Mucosa of rectum (tissue), 2 donors: ENCODE measurements around the gene VPS36.

Experiments
- H3K27ac ChIP-seq, 2 donors: one replicate each; pipeline ENCODE4 v1.7.0; 2013; ENCODE audit warnings: inconsistent platforms in 2 of 2, low read depth in 2 of 2, low read length in 2 of 2
- H3K27me3 ChIP-seq, 2 donors: one replicate each; pipeline ENCODE4 v1.7.0; 2013; ENCODE audit warnings: low read length in 2 of 2; ENCODE audit not compliant: control insufficient read depth in 2 of 2, insufficient read depth in 2 of 2
- H3K36me3 ChIP-seq, 2 donors: one replicate each; pipeline ENCODE4 v1.7.0; 2013; ENCODE audit warnings: low read length in 2 of 2; ENCODE audit not compliant: control insufficient read depth in 2 of 2, insufficient read depth in 2 of 2
- H3K4me1 ChIP-seq, 2 donors: one replicate each; pipeline ENCODE4 v1.7.0; 2013; ENCODE audit warnings: low read length in 2 of 2, mild to moderate bottlenecking in 1 of 2; ENCODE audit not compliant: control insufficient read depth in 2 of 2, insufficient read depth in 2 of 2
- H3K4me3 ChIP-seq, 2 donors: one replicate each; pipeline ENCODE4 v1.7.0; 2013; ENCODE audit warnings: low read length in 2 of 2
- H3K9ac ChIP-seq, 2 donors: one replicate each; pipeline ENCODE4 v1.7.0; 2013; ENCODE audit warnings: low read length in 2 of 2, low read depth in 1 of 2, mild to moderate bottlenecking in 1 of 2
- H3K9me3 ChIP-seq, 2 donors: one replicate each; pipeline ENCODE4 v1.7.0; 2013; ENCODE audit warnings: low read length in 2 of 2; ENCODE audit not compliant: control insufficient read depth in 2 of 2
- donor health status: healthy.
- donor health status: Normal muscosa, but diverticular disease.

VPS36 gene

GRCh38 chr13:52459668-52460067 lies 9.2 kb upstream of the VPS36 start:
- no peaks in the 10 kb centered on the region for H3K9me3 ChIP-seq
- peaks cover 8 to 15% of the 10 kb centered on the region in 2 donors for H3K36me3 ChIP-seq
- H3K27ac ChIP-seq, result no peak overlapping the region

GRCh38 chr13:52455677-52456041 lies 5.2 kb upstream of the VPS36 start:
- H3K27ac ChIP-seq, result peak overlapping the region; percentile 85 to 97
- H3K4me3 ChIP-seq, result peak overlapping the region; percentile 84 to 95
- H3K27me3 ChIP-seq, result no peaks in the 10 kb centered on the region
- peaks cover 0 to 3% of the 10 kb centered on the region in 2 donors for H3K36me3 ChIP-seq
- peak overlapping the region; percentile 74 to 83 for H3K9ac ChIP-seq
- H3K4me1 ChIP-seq, result peaks cover 17 to 19% of the 10 kb centered on the region in 2 donors
- H3K9me3 ChIP-seq, result no peaks in the 10 kb centered on the region

More at GRCh38 chr13:52459668-52460067, 9.2 kb upstream of the VPS36 start:
- Histone ChIP-seq H3K4me3 (no peak overlapping the region), H3K4me1 (peaks cover 8 to 13% of the 10 kb centered on the region in 2 donors), H3K27me3 (no peaks in the 10 kb centered on the region), H3K9ac (no peak overlapping the region)

- peak within 1 kb of the TSS; percentile 74 to 92 for H3K9ac ChIP-seq
- H3K4me1 ChIP-seq, result peaks cover 17 to 19% of the 10 kb centered on the region in 2 donors
- peak within 1 kb of the TSS; percentile 84 to 95 for H3K4me3 ChIP-seq
- peak within 1 kb of the TSS; percentile 85 to 97 for H3K27ac ChIP-seq
- H3K9me3 ChIP-seq, result no peaks in the 10 kb centered on the region
- H3K36me3 ChIP-seq, result peaks cover 0 to 3% of the 10 kb centered on the region in 2 donors
- no peaks in the 10 kb centered on the region for H3K27me3 ChIP-seq
These were observed 4.6 kb upstream of the VPS36 start, which contains the start of gene CKAP2 for GRCh38 chr13:52454820-52455676. Gene CKAP2, plus strand, starts transcription at chr13:52455478. Its CDS starts 79 bp downstream, at chr13:52455557.

GRCh38 chr13:52454459-52454819 lies 4.0 kb upstream of the VPS36 start:
- H3K9me3 ChIP-seq, result no peaks in the 10 kb centered on the region
- H3K27me3 ChIP-seq, result no peaks in the 10 kb centered on the region
- peaks cover 17 to 19% of the 10 kb centered on the region in 2 donors for H3K4me1 ChIP-seq
- H3K4me3 ChIP-seq, result peak overlapping the region; percentile 84 to 95
- H3K27ac ChIP-seq, result peak overlapping the region; percentile 85 to 97
- peak overlapping the region; percentile 74 to 92 for H3K9ac ChIP-seq
- peaks cover 0 to under 1% of the 10 kb centered on the region in 2 donors for H3K36me3 ChIP-seq

- Histone ChIP-seq H3K9ac (no peak overlapping the region), H3K4me1 (peaks cover 28 to 29% of the 10 kb centered on the region in 2 donors), H3K27ac (no peak overlapping the region), H3K27me3 (no peaks in the 10 kb centered on the region), H3K4me3 (no peak overlapping the region), H3K36me3 (no peaks in the 10 kb centered on the region), H3K9me3 (no peaks in the 10 kb centered on the region)
These were observed 2.0 kb upstream of the VPS36 start for GRCh38 chr13:52452470-52452869.

GRCh38 chr13:52451135-52451804 lies 836 bp upstream of the VPS36 start:
- no peaks in the 10 kb centered on the region for H3K36me3 ChIP-seq
- H3K9me3 ChIP-seq, result no peaks in the 10 kb centered on the region
- no peaks in the 10 kb centered on the region for H3K27me3 ChIP-seq
- peak overlapping the region in 1 of 2 donors; percentile 98 for H3K27ac ChIP-seq
- peak overlapping the region in 1 of 2 donors; percentile 23 for H3K4me3 ChIP-seq
- H3K4me1 ChIP-seq, result peaks cover 23 to 28% of the 10 kb centered on the region in 2 donors
- no peak overlapping the region for H3K9ac ChIP-seq

- H3K9ac ChIP-seq, result peak overlapping the region in 1 of 2 donors; percentile 94
- no peaks in the 10 kb centered on the region for H3K27me3 ChIP-seq
- H3K4me1 ChIP-seq, result peaks cover 17 to 24% of the 10 kb centered on the region in 2 donors
- peak overlapping the region; percentile 22 to 23 for H3K4me3 ChIP-seq
- peak overlapping the region in 1 of 2 donors; percentile 98 for H3K27ac ChIP-seq
- no peaks in the 10 kb centered on the region for H3K36me3 ChIP-seq
- H3K9me3 ChIP-seq, result no peaks in the 10 kb centered on the region
These were observed 321 bp upstream of the VPS36 start for GRCh38 chr13:52450793-52451116.

- H3K4me1 ChIP-seq, result peaks cover 14 to 18% of the 10 kb centered on the region in 2 donors
- peak overlapping the region; percentile 94 to 98 for H3K27ac ChIP-seq
These were observed 963 bp downstream of the VPS36 start for GRCh38 chr13:52449331-52450011.

GRCh38 chr13:52447815-52448552 lies 2.5 kb downstream of the VPS36 start:
- H3K9ac ChIP-seq, result no peak overlapping the region
- no peak overlapping the region for H3K4me3 ChIP-seq
- H3K27ac ChIP-seq, result no peak overlapping the region
- peaks cover 0 to 2% of the 10 kb centered on the region in 2 donors for H3K36me3 ChIP-seq
- H3K27me3 ChIP-seq, result no peaks in the 10 kb centered on the region
- peaks cover 13% of the 10 kb centered on the region in 2 donors for H3K4me1 ChIP-seq
- no peaks in the 10 kb centered on the region for H3K9me3 ChIP-seq

More at GRCh38 chr13:52449331-52450011, 963 bp downstream of the VPS36 start:
- Histone ChIP-seq H3K9me3 (no peaks in the 10 kb centered on the region), H3K36me3 (peaks cover 0 to 2% of the 10 kb centered on the region in 2 donors), H3K27me3 (no peaks in the 10 kb centered on the region), H3K4me3 (peak overlapping the region; percentile 87 to 96), H3K9ac (peak overlapping the region; percentile 94 to 95)
